ENCODE measurements around the gene DAND5. TPM values are rescaled to one million over a fixed set of nuclear protein-coding genes. Genes with fewer than 3 reads are reported as not detected.

Gene DAND5
- total RNA-seq, 1 donor from 2014 or later = not detected

DNA sequence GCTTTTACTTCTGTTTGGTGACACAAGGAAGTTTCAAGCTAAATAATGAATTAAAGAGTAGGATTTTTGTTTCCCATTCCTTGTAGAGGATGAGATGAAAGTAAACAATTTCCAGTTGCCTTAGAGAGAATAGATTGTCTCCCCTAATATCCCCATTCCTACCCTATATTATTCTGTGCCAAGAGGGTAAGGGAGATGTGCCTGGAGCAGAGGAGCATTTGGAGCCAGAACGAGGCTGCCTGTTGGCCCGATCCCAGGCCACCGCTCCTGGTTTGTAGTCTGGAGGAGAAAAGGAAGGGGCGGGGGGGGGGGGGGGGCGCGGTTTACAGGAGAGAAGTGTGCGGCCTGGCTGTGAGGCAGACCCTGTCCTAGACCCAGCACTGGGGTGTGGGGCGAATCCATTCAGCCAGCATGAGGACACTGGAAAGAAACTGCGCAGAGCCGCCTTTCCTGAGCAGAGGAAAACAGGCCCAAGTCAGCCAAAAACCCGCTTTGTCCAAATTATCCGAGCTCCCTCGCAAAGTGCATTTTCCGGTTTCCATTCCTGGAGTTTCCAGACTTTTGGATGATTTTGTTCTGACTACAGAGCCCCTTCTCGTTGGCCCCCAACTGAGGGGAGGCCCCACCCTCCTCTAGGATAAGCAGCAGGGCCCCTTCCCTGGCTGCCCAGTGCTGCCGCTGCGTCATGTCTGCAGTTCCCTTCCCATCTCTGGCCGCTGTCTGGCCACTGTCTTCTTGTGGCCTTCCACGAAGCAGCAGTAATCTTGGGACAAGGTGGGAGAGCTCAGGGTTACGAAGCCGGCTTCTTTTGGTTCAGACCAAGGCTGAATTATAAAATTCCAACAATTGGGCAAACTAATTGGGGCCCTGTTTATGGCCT, 48.9 kb downstream of the DAND5 start:
- DNase-seq (ENCODE audit: extremely low spot score, unreplicated experiment) = no peak
- TF ChIP-seq, protein P1, sequence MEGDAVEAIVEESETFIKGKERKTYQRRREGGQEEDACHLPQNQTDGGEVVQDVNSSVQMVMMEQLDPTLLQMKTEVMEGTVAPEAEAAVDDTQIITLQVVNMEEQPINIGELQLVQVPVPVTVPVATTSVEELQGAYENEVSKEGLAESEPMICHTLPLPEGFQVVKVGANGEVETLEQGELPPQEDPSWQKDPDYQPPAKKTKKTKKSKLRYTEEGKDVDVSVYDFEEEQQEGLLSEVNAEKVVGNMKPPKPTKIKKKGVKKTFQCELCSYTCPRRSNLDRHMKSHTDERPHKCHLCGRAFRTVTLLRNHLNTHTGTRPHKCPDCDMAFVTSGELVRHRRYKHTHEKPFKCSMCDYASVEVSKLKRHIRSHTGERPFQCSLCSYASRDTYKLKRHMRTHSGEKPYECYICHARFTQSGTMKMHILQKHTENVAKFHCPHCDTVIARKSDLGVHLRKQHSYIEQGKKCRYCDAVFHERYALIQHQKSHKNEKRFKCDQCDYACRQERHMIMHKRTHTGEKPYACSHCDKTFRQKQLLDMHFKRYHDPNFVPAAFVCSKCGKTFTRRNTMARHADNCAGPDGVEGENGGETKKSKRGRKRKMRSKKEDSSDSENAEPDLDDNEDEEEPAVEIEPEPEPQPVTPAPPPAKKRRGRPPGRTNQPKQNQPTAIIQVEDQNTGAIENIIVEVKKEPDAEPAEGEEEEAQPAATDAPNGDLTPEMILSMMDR (IDR thresholded peaks at IDR 0.05) = no peak
- no peaks in the 10 kb centered on the region for H3K9me3 Mint-ChIP-seq (ENCODE audit: unreplicated experiment)
- peaks cover 56% of the 10 kb centered on the region for H3K4me1 Mint-ChIP-seq (ENCODE audit: unreplicated experiment)
- no peak overlapping the region for H3K27ac Mint-ChIP-seq (ENCODE audit: unreplicated experiment)
- peaks cover 32% of the 10 kb centered on the region for H3K36me3 Mint-ChIP-seq (ENCODE audit: unreplicated experiment)
- no peak overlapping the region for H3K4me3 Mint-ChIP-seq (ENCODE audit: unreplicated experiment)
- peaks cover 74% of the 10 kb centered on the region for H3K27me3 Mint-ChIP-seq (ENCODE audit: unreplicated experiment)

GRCh38 chr19:13019332-13019731, 50.0 kb downstream of the DAND5 start:
- TF ChIP-seq, protein P1 (IDR thresholded peaks at IDR 0.05) = no peak
- no peaks in the 10 kb centered on the region for H3K9me3 Mint-ChIP-seq (ENCODE audit: unreplicated experiment)
- peaks cover 28% of the 10 kb centered on the region for H3K36me3 Mint-ChIP-seq (ENCODE audit: unreplicated experiment)
- H3K4me3 Mint-ChIP-seq (ENCODE audit: unreplicated experiment) = no peak overlapping the region
- no peak overlapping the region for H3K27ac Mint-ChIP-seq (ENCODE audit: unreplicated experiment)
- H3K27me3 Mint-ChIP-seq (ENCODE audit: unreplicated experiment) = peaks cover 69% of the 10 kb centered on the region
- no peak for DNase-seq (ENCODE audit: extremely low spot score, unreplicated experiment)
- H3K4me1 Mint-ChIP-seq (ENCODE audit: unreplicated experiment) = peaks cover 54% of the 10 kb centered on the region

- Mint-ChIP-seq H3K36me3 (ENCODE audit: unreplicated experiment) (peaks cover 29% of the 10 kb centered on the region), H3K4me1 (ENCODE audit: unreplicated experiment) (peaks cover 55% of the 10 kb centered on the region), H3K9me3 (ENCODE audit: unreplicated experiment) (no peaks in the 10 kb centered on the region), H3K27me3 (ENCODE audit: unreplicated experiment) (peaks cover 68% of the 10 kb centered on the region), H3K4me3 (ENCODE audit: unreplicated experiment) (no peak overlapping the region), H3K27ac (ENCODE audit: unreplicated experiment) (no peak overlapping the region)
- TF ChIP-seq, protein P1 (IDR thresholded peaks at IDR 0.05) = no peak
- DNase-seq (ENCODE audit: extremely low spot score, unreplicated experiment) = no peak
These were observed 50.6 kb downstream of the DAND5 start for GRCh38 chr19:13020002-13020414.

DNA sequence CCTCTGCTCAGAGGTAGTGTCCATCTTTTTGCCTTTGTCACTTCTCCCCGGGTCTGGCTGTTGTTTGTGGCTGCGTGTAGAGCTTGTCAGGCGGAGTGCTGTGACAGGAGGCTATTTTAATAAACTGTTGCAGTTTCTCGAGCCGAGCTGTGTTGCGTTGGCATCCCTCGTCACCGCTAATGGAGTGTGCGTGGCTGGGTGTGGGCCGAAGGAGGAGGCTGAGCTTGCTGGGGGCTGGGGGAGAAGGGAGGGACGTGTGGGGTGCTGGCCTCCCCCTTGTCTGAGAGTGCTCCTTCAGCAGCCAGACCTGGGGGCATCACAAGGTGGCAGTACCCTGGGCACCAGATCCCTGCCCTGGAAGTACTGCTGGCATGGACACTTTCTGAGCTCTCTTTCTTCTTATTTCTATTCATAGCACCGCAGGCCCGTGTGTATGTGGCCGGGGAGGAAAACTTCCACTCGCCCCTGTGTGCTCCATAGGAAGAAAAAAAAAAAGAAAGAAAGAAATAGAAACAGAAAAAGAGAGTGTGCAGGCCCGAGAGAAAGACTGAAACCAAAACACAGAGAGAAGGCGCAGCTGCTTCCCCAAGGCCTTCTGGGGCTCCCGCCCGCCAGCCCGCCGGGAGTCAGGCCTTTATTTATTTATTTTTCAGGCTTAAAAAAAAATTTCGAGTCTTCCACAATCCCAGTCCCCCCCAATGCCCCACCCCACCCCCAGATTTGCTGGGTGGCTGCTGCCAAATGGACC, 52.9 kb downstream of the DAND5 start:
- H3K4me3 Mint-ChIP-seq (ENCODE audit: unreplicated experiment) = peak overlapping the region; percentile 70
- peaks cover 67% of the 10 kb centered on the region for H3K27me3 Mint-ChIP-seq (ENCODE audit: unreplicated experiment)

More for the DNA sequence above, 52.9 kb downstream of the DAND5 start:
- DNase-seq (ENCODE audit: extremely low spot score, unreplicated experiment) = no peak
- TF ChIP-seq, protein P1 (IDR thresholded peaks at IDR 0.05) = no peak
- Mint-ChIP-seq H3K9me3 (ENCODE audit: unreplicated experiment) (no peaks in the 10 kb centered on the region), H3K36me3 (ENCODE audit: unreplicated experiment) (peaks cover 37% of the 10 kb centered on the region), H3K27ac (ENCODE audit: unreplicated experiment) (peak overlapping the region; percentile 94), H3K4me1 (ENCODE audit: unreplicated experiment) (peaks cover 60% of the 10 kb centered on the region)
